Putamen (tissue), 1 donor: Measurements from ENCODE around the gene PROX2.

ENCODE experiments used
- DNase-seq: peaks from one replicate; pipeline ENCODE4 v3.0.0-alpha.2; 2016; ENCODE audit warnings: low spot score

PROX2 gene

DNA sequence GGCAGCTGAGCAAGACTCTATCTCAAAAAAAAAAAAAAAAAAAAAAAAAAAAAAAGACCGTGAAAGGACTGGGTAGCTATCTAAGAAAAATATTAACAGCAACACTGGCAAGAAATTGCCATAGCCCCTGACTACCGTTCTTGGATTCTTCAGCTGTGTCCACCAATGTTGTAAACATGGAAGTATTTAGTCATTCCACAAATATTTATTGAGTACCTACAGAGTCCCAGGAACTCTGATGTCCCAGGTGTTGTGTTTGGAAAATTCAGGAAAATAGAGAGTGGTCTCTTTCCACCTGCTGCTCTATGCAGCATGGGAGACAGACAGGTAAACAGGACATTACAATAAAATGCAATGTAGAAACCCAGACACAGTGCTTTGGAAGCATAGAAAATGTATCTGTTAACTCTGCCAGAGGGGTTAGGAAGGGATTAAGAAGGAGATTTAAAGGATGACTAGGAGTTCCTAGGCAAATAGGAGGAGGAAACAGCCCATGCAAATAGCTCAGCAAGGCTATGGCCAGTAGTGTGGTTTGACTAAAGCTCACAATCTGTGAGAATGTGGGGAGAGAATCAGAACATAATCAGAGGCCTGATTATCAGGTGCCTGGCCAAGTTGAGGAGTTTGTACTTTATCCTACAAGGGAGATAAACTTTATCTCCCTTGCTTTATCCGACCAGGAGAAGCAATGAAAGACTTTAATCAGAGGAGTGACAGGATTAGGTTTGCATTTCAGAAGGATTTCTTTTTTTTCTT lies 3.7 kb upstream of the PROX2 start:
- DNase-seq: no peak

DNA sequence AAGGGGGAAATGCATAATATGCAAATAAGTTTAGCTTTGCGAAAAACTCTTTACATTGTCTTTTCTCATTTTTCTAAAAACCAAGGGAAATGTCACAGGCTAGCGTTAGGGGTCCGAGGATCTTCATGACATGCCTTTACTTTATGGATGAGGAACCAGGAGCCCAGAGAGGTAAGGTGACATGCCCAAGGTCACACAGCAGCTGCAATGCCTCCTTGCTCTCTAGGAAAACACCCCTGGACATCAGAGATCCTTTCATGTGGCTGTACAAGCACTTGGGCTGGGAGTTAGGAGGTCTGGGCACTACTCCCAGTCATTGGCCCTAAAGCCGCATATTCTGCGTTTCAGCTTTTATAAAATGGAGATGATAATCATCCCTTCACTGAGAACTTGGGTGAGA lies 741 bp downstream of the PROX2 start:
- no peak for DNase-seq

DNA sequence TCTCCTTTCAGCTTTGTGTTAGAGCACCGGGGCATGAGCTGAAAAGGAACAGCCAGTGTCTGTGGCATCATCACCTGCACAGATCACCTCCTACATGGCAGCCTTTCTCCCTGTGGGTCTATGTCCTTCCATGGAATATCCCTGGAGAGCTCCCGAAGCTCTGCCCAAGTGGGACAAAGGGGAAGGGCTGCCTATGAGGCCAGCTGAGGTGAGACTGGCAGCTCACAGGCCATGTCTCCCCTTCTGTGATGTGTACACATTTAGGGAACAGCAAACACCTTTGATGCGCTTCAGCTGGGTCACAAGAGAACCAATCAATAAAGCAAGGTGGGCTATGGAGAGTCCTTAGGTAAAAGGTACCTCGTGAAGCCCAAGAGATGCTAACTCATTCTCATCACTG lies 4.1 kb downstream of the PROX2 start:
- no peak for DNase-seq

DNA sequence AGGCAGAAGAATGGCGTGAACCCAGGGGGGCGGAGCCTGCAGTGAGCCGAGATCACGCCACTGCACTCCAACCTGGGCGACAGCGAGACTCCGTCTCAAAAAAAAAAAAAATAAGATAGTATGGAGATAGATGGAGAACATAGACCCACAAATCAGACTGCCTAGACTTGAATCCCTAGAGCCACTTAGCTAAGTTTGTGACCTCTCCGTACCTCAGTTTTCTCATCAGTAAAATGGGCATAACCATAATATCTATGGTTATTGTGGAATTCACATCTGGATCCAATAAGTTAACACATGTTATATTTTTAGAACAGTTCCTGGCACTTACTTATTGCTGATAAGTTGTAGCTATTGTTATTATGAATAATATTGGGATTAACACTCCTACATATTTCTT lies 7.2 kb downstream of the PROX2 start:
- no peak for DNase-seq

DNA sequence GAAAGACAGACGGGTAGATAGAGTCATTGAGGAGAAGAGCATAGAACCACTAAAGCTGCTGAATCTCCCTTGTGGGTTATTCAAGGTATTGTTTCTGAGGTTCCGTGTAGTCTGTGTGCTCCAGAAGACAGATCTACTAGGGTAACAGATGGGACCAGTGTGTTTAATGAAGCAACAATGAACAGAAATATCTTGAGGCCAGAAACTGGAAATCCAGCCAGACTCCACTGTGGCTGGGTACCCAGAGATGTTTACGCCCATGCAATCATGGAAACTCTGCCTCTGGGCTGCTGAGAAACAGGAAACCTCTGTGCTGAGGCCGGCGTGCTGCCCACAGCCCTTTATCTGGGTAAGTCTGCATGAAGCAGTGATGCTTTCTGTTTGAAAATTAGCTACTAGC lies 8.3 kb downstream of the PROX2 start:
- DNase-seq: no peak

DNA sequence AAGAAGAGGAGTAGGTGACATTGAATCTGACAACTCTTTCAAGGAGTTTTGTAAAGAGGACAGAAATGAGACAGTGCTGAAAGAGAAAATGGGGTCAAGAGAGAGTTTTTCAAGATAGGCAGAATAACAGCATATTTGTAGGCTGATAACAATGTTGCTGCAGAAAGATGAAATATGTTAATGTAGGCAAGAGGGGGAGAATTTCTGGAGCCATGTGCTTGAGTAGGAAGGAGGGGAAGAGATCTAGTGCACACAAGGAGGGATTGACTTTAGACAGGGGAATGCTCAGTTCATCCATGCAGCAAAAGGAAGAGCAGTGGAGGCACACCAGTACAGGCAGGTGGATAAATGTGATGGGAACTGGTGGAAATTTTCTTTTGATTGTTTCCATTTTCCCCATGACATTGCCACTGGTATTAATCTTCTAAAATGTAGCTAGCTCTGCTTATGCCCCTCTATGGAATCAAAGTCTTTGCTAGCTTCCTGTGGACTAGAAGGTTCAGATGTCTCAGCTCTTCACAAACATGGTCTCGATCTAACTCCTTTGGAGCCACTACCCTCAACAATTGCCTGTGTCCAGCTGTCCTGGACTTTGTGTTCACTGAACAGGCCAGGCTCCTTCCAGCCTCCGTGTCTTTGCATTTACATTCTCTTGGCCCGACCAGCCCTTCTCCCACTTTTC lies 9.1 kb downstream of the PROX2 start:
- peak; percentile 74 for DNase-seq

DNA sequence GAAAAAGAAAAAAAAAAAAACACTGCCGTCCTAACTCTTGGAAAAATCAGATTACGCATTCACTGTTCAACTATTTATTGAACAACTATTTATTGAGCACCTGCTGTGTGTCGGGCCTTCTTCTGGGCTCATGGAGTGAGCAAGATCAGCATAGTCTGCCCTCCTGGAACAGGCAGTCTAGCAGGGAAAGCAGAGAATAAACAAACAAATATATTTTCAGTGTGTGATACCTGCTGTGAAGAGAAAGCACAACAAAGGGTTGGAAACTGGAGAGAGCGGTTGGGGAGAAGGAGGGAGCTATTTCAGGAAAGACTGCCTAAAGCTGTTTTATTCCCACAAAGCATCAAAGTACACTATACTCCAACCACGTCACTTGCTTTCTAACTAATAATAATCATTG lies 10.8 kb downstream of the PROX2 start:
- DNase-seq: no peak

DNA sequence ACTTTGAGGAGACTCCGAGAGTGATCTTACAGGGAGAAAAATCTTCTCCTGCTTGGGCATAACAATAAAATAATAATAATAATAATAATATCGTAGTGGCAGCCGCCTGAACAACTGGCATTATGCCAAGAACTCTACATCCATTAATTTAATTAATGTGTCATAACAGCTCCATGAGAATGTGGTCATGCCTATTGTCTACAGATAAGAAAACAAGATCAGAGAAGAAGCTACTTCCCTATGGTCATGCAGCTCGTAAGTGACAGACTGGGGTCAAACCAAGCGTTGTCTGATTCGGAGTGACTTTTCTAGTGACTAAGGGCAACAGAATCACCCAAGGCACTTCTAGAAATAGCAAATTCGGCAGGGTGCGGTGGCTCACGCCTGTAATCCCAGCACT lies 11.7 kb downstream of the PROX2 start:
- DNase-seq: no peak

DNA sequence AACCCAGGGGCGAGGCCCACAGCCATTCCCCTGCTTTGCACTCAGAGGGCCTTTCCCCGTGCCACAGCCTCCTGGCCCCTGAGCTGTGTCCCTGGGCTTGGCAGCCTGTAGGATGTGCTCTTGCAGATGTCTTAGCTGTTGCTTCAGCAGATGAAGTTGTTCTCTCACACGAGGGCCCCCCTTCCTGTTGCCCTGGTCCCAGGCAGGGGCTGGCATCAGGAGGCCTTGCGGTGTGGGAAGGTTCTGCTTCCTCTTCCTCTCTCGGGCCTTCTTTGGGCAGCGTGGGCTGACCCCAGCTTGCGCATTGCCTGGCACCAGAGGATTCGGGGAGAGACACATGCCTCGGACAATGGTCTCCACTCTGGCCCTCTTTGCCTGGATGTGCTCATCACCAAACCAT lies 12.7 kb downstream of the PROX2 start:
- no peak for DNase-seq

DNA sequence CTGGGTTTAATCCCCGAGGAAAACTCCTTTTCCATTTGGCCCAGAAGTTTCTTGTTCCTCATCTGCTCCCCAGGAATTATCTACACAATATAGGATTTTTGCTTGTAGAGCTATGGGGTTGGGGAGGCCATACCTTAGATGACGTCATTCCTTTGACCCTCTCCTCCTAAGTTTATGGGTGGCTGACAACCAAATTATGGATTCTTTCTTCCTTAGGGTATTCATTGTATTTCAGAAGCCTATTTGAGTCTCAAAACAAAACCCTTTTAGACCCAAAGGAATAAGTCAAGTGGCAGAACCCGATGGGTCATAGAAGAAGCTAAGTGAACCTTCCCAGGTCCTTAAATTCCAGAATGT lies 14.2 kb downstream of the PROX2 start:
- DNase-seq: no peak

DNA sequence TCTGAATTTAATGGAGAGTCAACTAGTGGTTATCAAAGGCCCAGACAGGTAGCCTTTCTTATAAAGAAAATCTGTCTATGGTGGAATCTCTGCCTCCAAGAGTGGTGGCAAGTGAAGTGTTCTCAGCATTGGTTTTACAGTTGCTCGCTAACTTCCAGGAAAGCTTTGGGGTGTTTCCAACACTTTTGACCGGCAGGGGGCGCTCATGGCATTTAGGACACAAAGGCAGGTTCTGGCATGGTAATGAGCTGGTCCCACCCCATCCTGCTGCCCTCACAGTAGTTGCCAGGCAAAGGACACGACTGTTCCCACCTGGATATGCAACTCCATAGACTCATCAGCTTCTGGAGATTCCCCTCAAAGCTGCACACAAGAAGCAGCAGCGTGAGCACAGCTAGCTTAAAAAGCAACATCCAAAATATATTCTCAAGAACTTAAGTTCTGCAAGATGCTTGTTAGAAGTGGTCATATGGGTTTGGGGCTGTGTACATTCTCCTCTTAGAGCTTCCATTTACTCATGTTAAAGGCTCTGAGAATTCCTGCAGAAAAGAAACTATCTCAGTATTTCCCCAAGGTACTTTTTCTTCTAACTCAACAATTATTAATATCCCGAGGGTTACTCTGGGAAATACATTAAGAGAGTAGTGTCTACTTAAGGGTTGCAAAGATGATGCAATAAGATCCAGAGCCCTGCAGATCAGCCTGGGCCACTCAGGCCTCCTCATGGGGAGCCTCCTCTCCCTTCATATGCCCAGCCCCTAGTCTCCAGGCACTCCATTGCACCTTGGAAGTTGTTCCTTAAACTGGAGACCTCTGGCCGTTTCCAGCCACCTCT lies 14.8 kb downstream of the PROX2 start:
- peak; percentile 83 for DNase-seq

DNA sequence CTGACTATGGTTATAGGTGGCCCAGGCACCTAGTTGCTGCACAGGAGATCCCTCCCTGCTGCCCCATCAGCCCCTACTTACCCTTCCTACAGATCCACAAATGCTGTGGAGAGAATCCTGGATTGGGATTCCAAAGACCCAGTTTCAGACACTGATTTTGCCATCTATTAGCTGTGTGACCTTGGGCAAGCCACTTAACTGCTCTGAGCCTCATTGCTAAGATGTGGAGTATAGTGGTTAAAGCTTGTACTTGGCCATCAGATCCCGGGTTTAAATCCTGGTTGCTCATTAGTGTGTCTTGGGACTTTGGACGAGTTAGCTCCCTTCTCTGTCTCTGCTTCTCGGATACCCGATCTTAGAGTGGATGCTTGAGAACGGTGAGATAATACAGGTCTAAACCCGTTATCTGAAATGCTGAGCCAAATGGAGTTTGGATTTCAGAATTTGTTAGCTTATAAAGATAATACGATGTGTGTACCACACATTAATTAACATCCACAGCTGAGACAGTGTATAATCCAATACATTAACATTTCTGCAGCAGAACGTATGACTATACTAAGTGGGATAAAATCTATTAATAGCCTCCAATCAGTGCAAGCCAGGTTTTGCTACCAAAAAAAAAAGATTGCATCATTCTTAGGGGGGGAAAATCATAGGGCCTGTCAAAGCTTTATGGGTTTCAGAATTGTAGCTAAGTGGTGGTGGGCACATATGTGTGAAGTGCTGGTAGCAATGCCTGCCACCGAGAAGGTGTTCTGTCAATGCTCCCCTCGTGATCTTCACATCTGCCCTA lies 16.0 kb downstream of the PROX2 start:
- DNase-seq: no peak

DNA sequence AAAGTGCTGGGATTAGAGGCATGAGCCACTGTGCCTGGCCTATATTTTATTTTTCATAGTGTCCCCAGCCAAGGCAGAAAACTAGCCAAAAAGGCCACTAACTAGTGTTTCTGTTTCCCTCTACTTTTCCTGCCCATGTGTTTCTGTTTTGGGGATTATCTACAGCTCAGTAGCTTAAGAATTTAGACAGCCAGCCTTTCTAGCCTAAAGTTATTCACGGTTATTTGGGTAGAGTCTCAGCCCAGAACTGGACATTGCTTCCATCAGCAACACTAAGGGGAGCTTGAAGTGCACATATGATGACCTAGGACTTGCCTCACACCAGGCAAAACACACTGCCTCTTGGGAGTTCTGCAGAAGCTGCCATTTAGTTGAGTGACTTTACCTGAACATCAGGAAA lies 17.9 kb downstream of the PROX2 start:
- DNase-seq: no peak

DNA sequence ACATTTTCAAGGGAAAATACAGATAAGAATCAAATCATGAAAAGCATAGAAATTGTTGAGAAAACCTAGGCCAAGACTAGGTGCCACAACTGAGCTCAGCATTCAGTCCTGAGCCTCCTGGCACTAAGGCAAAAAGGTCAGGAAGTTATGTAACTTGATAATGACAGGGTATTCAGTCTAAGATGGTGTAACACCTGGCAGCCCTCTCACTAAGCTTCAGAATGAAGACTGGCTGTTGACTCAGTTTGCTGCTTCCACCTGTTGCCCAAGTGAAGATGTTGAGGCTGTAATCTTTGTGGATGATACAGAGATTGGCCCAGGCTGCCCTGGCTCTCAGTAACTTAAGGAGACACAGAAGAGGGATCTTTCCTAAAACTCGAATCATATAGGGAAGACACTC lies 19.6 kb downstream of the PROX2 start:
- no peak for DNase-seq

DNA sequence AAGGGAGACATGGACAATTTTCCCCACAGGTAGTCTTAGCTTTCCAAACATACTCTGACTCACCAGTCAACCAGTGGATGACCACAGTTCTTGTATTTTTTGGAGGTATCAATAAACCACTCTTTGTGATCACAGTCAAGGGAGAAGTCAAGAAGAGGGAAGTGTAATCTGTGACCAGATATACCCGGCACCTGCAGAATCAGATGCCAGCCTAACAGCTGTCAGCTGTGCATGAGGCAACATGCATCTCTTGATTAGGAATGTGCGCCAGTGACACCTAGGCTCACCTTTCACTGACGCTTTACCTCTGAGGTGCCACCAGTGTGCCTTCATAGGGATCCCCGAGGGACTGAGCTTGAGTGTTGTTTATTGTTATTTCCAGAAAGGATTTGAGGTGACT lies 20.0 kb downstream of the PROX2 start:
- DNase-seq: no peak

DNA sequence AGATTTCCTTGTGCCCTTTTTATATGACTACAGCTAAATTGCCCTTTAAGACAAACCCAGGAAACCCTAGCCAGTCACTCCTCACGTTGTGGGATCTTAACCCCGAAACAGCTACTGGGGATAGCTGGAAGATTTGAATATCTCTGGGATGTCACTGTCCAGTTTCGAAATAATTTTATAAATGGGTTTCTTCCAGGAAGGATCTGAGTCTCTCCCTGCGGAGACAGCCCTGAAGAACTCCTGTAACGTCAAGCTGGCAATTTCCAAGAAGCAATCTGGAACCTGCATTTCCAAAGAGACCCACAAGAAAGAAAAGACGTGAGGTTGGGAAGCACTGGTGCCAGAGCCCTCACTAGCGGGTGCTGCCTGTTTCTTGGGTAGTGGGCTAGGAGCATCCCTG lies 20.9 kb downstream of the PROX2 start:
- no peak for DNase-seq

DNA sequence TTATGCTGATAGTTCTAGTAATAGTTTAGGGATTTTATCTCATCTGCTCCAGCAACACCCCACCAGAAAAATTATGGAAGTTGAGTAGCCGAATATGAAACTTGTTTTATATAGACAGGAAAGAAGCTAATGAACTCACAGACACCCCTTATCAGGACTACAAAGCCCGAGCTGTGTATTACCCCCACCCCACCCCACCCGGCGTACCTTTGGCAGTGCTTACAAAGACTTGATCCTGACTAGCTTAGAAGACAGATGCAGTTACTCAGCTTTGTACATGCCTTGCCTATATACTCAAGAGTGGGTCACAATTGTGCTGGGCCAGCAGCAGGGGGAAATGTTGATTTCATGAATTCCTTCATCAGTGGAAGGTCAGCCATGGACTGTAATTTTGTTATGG lies 22.4 kb downstream of the PROX2 start:
- no peak for DNase-seq

DNA sequence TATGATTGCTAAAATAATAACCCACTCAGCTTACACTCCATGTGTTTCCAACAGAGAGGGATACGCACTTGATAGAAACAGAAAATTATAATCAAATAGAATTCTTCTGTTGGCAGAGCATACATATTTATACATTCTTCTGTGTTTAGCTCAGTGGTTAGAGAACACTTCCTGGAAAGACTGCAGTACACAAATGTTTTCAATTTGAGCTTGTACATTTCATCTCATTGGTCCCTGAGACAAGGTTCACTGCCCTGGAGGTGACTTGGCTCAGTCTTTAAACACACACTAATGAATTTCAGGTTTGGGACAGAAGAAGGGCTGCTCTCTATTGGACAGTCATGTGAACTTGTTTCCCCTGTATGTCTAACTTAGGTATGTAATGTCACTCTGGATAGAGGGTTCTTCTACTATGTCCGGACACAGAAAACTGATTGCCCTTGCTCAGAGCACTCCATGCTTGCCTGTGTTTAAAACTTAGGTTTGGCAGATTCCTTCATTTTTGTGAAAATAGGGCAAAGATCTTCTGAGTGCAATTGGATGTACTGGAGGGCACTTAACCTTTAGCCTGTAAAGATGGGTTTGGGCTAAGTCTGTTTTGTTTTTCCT lies 22.9 kb downstream of the PROX2 start:
- DNase-seq: no peak

DNA sequence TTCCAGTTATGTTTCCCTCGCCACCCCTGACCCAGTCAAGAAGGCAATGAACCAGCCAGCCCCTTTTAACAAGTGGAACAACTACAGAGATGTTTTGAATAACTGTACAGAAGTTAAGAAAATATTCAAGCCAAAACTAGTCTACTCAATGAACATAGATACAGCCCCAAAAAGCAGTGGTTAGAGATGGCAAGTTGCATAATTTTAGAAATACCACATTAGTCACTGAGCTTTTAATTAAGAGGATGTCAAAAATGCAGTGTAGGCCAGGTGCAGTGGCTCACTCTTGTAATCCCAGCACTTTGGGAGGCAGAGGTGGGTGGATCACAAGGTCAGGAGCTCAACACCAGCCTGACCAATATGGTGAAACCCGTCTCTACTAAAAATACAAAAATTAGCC lies 27.2 kb downstream of the PROX2 start:
- no peak for DNase-seq

DNA sequence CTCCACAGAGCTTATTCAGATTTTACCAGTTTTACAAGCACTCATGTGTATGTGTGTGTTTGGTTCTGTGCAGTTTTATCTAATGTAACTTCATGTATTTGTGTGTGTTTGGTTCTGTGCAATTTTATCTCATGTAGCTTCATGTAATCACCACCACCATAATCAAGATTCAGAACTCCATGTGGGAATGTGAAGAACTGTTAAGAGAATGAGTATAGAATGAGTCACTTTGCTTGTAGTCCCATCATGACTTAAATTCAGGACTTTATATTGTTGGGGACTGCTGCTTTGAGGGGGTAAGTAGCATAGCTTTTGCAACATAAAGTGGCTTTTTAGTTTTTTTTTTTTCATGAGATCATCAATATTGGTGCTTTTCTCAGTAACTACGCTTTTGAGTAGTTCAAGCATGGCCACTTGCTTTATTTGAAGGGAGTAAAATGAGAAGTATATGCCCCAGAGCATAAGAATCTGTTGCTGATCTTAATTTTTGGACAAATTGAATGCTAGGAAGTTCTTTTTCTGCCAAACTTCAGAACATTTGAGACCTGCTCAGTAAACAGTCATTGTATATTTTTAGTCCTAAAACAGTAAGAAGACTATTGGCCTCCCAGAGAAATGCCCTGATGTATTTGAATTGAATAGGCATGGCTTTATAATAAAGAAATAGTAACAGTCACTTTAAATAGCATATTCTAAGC lies 28.8 kb downstream of the PROX2 start:
- no peak for DNase-seq

DNA sequence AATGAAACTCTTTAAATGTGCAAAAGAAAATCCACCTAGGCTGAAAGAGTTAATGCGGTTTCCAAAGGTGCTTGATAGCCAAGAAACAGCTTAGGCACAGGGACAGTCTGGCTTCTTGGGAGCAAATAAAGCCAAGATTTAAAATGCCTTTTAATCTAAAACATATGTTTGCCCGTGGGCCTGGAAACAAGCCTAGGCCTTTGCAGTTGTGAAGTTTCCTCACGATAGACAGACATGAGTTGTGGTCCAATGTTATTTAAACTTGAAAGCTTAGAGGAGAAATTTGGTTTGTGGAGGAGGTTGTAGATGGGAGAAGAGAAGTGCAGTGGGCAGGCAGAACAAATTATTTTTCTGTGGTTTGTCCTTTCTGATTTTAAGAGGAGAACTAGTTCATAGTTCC lies 29.8 kb downstream of the PROX2 start:
- no peak for DNase-seq
